NB4 (cell line): ENCODE data around the gene CMKLR1.

ENCODE experiments used
- DNase-seq: peaks from one replicate; pipeline ENCODE4 v3.0.0; 2010; ENCODE audit warnings: low read depth
- H3K4me3 ChIP-seq: one replicate; pipeline ENCODE4 v1.5.1; 2011; ENCODE audit warnings: mild to moderate bottlenecking, low read depth, low read length, moderate library complexity
- MYC ChIP-seq: IDR thresholded peaks from 2 replicates; pipeline ENCODE4 v1.6.1; 2011; ENCODE audit warnings: low read depth, low read length
- POLR2A ChIP-seq: IDR thresholded peaks from 2 replicates; pipeline ENCODE4 v1.6.1; 2011; ENCODE audit warnings: mild to moderate bottlenecking; ENCODE audit not compliant: insufficient read length; ENCODE audit errors: extremely low read depth
- TF ChIP-seq, protein P1 (sequence below): IDR thresholded peaks from 2 replicates; pipeline ENCODE4 v1.6.1; 2011; ENCODE audit warnings: low read depth, low read length
- TF ChIP-seq, protein P2 (sequence below): IDR thresholded peaks from one replicate; pipeline ENCODE4 v1.5.1; 2012; ENCODE audit warnings: low read depth, low read length

Gene CMKLR1

DNA sequence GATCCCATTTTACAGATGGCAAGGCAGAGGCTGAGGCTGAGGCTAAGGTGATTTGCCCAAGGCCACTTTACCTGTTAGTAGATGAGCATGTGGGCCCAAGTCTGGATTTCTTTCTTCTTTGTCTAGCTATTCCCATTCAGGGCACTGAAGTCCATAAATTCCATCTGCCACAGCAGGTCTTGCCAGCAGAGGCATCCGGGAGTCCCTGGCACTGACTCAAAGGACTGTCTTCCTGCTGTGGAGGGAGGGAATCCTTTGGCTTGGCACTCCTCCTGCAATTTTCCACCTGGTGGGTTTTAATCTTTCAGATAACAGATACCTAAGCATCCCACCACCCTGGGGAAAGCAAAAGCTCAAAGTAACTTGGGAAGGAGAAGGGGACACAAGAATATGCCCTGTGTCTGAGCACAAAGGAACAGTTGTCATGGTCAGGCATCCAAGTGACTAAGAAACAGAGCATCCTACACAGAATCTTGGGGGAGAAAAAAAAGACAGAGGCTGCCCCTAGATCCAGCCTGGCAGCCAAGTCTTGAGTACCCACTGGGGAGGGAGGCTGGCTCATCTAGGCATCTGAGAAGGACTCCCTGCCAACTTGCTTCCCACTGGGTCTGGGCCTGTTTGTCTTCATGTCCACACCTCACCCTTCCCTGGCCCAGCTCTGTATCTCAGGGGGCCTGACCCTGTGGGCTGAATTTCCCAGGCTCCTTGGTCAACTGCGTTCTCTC is 35.6 kb upstream of the CMKLR1 start:
- TF ChIP-seq, protein P1, sequence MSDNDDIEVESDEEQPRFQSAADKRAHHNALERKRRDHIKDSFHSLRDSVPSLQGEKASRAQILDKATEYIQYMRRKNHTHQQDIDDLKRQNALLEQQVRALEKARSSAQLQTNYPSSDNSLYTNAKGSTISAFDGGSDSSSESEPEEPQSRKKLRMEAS: no peak
- no peak for TF ChIP-seq POLR2A
- TF ChIP-seq, protein P2, sequence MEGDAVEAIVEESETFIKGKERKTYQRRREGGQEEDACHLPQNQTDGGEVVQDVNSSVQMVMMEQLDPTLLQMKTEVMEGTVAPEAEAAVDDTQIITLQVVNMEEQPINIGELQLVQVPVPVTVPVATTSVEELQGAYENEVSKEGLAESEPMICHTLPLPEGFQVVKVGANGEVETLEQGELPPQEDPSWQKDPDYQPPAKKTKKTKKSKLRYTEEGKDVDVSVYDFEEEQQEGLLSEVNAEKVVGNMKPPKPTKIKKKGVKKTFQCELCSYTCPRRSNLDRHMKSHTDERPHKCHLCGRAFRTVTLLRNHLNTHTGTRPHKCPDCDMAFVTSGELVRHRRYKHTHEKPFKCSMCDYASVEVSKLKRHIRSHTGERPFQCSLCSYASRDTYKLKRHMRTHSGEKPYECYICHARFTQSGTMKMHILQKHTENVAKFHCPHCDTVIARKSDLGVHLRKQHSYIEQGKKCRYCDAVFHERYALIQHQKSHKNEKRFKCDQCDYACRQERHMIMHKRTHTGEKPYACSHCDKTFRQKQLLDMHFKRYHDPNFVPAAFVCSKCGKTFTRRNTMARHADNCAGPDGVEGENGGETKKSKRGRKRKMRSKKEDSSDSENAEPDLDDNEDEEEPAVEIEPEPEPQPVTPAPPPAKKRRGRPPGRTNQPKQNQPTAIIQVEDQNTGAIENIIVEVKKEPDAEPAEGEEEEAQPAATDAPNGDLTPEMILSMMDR: no peak
- no peak for TF ChIP-seq MYC
- no peak overlapping the region for H3K4me3 ChIP-seq
- no peak for DNase-seq

DNA sequence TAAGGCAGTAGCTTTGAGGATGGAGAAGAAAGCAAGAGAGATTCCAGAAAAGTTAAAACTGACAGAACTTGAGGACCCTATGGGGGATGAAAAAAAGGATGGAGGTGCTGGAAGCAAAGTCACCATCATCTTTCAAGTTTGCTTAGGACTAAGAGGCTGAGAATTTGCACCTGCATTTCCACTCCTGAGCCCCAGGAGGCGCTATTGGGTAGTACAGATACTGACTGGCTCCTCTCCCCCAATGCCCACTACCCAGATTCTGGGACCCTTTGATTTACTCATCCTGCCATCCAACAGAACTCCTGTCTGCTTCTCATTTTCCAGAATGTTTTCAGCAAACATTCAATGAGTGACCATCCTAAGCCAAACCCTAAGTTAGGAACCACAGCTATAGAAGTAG is 34.0 kb upstream of the CMKLR1 start:
- H3K4me3 ChIP-seq: no peak overlapping the region
- DNase-seq: no peak
- TF ChIP-seq, protein P2: peak; percentile 49
- TF ChIP-seq POLR2A: no peak

DNA sequence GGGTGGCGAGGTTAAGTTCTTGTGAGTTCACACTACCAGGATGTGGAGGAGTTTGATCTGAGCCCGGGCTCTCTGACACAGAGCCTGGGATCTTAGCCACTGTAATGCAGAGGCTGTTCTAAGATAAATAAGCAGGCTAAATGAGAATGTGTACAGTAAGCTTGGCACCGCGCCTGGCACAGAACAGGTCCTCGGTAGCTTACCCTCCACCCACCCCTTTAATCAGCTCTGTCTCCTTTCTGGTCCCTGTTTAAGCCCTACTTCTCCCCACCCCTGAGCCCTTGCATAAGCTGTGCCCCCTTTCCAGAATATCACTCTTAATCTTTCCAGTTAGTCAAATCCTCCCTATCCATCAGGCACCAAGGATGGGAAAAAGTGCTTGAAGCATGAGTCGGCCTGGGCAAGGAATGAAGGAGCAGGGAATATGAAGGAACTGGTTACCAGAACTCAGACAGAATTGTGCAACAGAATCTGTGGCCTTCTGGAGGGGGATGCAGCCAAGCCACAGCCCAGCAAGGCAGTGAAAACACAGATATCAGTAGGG is 32.8 kb upstream of the CMKLR1 start:
- DNase-seq: peak; percentile 59
- H3K4me3 ChIP-seq: no peak overlapping the region
- TF ChIP-seq POLR2A (no peak), MYC (no peak)
- TF ChIP-seq, protein P2: no peak
- TF ChIP-seq, protein P1: no peak

DNA sequence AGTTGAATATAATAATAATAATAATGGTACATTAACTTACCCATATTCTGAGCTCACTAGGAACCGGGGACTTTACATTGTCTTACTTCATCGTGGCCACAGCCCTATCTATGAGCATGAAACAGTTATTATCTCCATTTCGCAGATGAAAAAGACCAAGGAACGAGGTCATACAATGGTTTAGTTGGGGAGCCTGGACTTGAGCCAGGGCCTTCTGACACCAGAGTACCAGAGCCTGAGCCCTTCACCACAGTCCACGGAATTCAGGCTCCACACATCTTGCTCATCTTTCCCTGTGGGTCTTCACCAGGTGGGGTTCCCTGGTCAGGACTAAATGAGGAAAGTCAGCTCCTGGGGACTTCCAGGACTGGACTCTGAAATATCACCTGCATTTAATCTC is 31.3 kb upstream of the CMKLR1 start:
- no peak for TF ChIP-seq POLR2A
- no peak for TF ChIP-seq MYC
- TF ChIP-seq, protein P2: no peak
- TF ChIP-seq, protein P1: no peak
- DNase-seq: no peak
- H3K4me3 ChIP-seq: no peak overlapping the region

DNA sequence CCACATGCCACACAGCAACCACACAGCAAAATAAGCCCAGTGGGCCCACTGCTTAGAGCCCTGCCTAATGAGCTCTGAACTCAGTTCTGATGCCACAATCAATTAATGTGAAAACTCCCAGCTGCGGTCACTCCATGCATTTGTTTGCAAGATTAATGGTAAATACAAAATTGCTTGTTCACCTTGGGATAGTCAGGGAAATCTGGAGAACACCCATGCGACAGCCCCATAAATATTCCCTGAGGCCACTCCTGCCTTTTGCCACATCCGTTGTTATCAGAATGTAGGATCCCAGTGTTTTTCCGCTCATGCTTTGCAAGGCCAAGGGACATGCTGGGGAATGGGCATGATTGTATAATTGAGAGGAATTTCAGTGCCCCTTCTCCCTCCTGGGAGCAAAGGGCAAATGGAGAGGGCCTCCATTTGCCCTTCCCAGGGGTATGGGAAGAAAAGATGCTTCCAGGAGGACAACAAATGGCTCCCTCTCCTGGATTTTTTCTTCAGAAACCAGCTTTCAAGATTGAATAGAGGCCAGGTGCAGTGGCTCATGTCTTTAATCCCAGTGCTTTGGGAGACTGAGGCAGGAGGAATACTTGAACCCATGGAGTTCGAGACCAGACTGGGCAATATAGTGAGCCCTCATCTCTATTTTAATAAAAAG is 30.8 kb upstream of the CMKLR1 start:
- no peak overlapping the region for H3K4me3 ChIP-seq
- TF ChIP-seq, protein P2: no peak
- TF ChIP-seq, protein P1: no peak
- TF ChIP-seq MYC (no peak), POLR2A (no peak)
- no peak for DNase-seq
